C4-2B (cell line): ENCODE measurements around the gene EMID1.

Experiments
- CTCF ChIP-seq: fragments of 450-650 bp; conservative IDR thresholded peaks from 2 replicates; pipeline ENCODE4 v1.5.1; 2017; ENCODE audit warnings: mild to moderate bottlenecking
- ZFX ChIP-seq: fragments of 450-650 bp; IDR thresholded peaks from 2 replicates; pipeline ENCODE4 v1.6.1; 2017

- TF ChIP-seq CTCF = no peak
- TF ChIP-seq ZFX = no peak
These were observed 27.7 kb downstream of the EMID1 start for GRCh38 chr22:29233277-29233877.
